Activated T-cell treated with anti-CD3 and anti-CD28 coated beads, Interleukin-2, amount 50 U/mL, for 72 hours (primary cell): ENCODE data around the gene PON3. TPM values are rescaled to one million over a fixed set of nuclear protein-coding genes. Genes with fewer than 3 reads are reported as not detected.

Experiments
- ATAC-seq, 2 donors: fragments of 150-1000 bp; cut with Tn5 transposase; replicated peaks in 1 of 2; 2 replicates each; pipeline ENCODE4 v1.10.0; 2021; ENCODE audit warnings: moderate library complexity in 2 of 2, mild to moderate bottlenecking in 1 of 2
- DNase-seq, 2 donors: peaks; one replicate each; pipeline ENCODE4 v3.0.0; 2021 to 2022; ENCODE audit warnings: mixed read lengths in 1 of 2
- H3K27ac Mint-ChIP-seq: one replicate; pipeline ENCODE4 v1.8.0; 2022; ENCODE audit warnings: mild to moderate bottlenecking, moderate library complexity, mixed read lengths
- H3K27me3 Mint-ChIP-seq: one replicate; pipeline ENCODE4 v1.8.0; 2022; ENCODE audit warnings: low read depth, mixed read lengths
- H3K36me3 Mint-ChIP-seq, 2 donors: one replicate each; pipeline ENCODE4 v1.8.0; 2022; ENCODE audit warnings: mixed read lengths in 2 of 2, mild to moderate bottlenecking in 1 of 2; ENCODE audit not compliant: insufficient read depth in 2 of 2
- H3K4me1 Mint-ChIP-seq: one replicate; pipeline ENCODE4 v1.8.0; 2022; ENCODE audit warnings: low read depth, mixed read lengths
- H3K4me3 Mint-ChIP-seq, 2 donors: one replicate each; pipeline ENCODE4 v1.8.0; 2022; ENCODE audit warnings: mild to moderate bottlenecking in 2 of 2, mixed read lengths in 2 of 2, moderate library complexity in 2 of 2
- H3K9me3 Mint-ChIP-seq, 2 donors: one replicate each; pipeline ENCODE4 v1.8.0; 2022; ENCODE audit warnings: mixed read lengths in 2 of 2
- total RNA-seq, 2 donors: library from RNA; stranded (reverse); gene quantifications; one replicate each; pipeline ENCODE4 v1.2.3, GENCODE V29; 2022

PON3 gene
- total RNA-seq, 2 donors from 2014 or later, result 0.31 TPM; not detected in 1

DNA sequence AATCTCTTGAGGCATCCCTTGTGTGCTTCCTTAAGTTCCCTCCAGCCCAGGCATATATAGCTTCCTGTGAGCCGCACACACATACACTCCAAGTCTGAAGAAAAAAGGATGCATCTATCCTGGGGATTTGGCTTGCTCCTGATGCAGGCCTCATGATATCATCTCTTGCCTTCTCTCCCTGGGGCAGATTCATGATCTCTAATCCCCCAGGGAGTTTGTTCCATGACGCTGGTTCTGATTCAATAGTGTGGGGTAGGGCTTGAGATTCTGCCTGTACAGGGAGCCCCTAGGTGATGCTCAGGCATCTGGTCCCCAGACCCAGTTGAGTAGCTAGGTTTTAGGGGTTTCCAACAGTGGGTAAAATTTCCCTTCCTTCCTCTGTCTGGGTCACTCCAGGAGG is 73.3 kb downstream of the PON3 start:
- H3K36me3 Mint-ChIP-seq, result peaks cover 0 to 2% of the 10 kb centered on the region in 2 donors

DNA sequence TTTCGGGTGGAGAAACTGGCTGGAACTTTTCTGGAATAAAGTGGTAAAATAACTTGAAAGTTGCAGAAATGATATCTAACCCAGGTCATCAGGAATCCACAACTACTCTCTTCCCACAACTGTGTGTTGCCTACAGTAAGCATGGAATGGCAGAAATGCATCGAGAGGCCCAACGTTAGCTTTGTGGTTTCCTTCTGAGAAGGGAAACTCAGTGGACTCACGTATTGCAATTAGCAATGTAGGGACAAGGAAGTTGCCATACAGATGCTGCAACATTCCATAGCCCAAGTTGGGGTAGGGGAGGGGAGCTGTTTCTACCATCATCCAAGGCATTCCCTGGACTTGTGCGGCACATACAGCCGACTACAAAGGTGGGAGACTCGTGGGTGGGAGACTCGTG is 73.8 kb downstream of the PON3 start:
- no peak overlapping the region for H3K27ac Mint-ChIP-seq
- H3K36me3 Mint-ChIP-seq, result peaks cover 0 to 2% of the 10 kb centered on the region in 2 donors
- no peaks in the 10 kb centered on the region for H3K4me1 Mint-ChIP-seq
- DNase-seq (no peak), ATAC-seq (no peak)
- no peak overlapping the region for H3K4me3 Mint-ChIP-seq
- peaks cover 2 to 3% of the 10 kb centered on the region in 2 donors for H3K9me3 Mint-ChIP-seq
- peaks cover 18% of the 10 kb centered on the region for H3K27me3 Mint-ChIP-seq

More for the DNA sequence above, 73.3 kb downstream of the PON3 start:
- ATAC-seq (no peak), DNase-seq (no peak)
- Mint-ChIP-seq H3K27ac (no peak overlapping the region), H3K9me3 (peaks cover 2 to 5% of the 10 kb centered on the region in 2 donors), H3K4me3 (no peak overlapping the region), H3K4me1 (no peaks in the 10 kb centered on the region), H3K27me3 (peaks cover 18% of the 10 kb centered on the region)

DNA sequence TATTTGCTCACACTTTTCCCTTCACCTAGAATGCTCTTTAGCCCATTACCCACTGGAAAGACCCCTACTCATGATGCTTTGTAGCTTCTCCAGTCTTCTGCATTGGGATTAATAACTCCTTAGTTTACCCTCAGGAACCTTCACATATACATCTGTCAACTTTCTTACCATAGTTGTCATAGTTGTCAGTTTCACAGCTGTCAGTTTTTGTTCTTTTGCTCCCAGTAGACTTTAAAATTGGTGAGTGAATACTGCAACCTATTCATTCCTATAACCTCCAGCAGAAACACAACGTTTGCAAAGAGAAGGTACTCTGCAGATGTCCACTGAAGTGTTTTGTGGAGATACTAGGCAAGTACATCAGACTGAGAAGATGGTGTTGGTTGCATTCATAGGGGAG is 74.5 kb downstream of the PON3 start:
- Mint-ChIP-seq H3K36me3 (peaks cover 0 to 2% of the 10 kb centered on the region in 2 donors), H3K27ac (no peak overlapping the region), H3K4me3 (no peak overlapping the region), H3K27me3 (peaks cover 18% of the 10 kb centered on the region), H3K4me1 (no peaks in the 10 kb centered on the region), H3K9me3 (peaks cover 0 to 3% of the 10 kb centered on the region in 2 donors)
- no peak for DNase-seq
- ATAC-seq, result no peak

GRCh38 chr7:95320651-95321050 is 75.5 kb downstream of the PON3 start:
- ATAC-seq, result no peak
- no peak overlapping the region for H3K4me3 Mint-ChIP-seq
- H3K27me3 Mint-ChIP-seq, result peaks cover 9% of the 10 kb centered on the region
- H3K9me3 Mint-ChIP-seq, result no peaks in the 10 kb centered on the region
- no peak for DNase-seq
- H3K36me3 Mint-ChIP-seq, result no peaks in the 10 kb centered on the region
- H3K4me1 Mint-ChIP-seq, result no peaks in the 10 kb centered on the region
- H3K27ac Mint-ChIP-seq, result no peak overlapping the region

GRCh38 chr7:95319570-95319969 is 76.6 kb downstream of the PON3 start:
- DNase-seq (no peak), ATAC-seq (no peak)
- H3K36me3 Mint-ChIP-seq, result no peaks in the 10 kb centered on the region
- no peaks in the 10 kb centered on the region for H3K27me3 Mint-ChIP-seq
- H3K9me3 Mint-ChIP-seq, result no peaks in the 10 kb centered on the region
- H3K27ac Mint-ChIP-seq, result no peak overlapping the region
- H3K4me1 Mint-ChIP-seq, result no peaks in the 10 kb centered on the region
- no peak overlapping the region for H3K4me3 Mint-ChIP-seq

DNA sequence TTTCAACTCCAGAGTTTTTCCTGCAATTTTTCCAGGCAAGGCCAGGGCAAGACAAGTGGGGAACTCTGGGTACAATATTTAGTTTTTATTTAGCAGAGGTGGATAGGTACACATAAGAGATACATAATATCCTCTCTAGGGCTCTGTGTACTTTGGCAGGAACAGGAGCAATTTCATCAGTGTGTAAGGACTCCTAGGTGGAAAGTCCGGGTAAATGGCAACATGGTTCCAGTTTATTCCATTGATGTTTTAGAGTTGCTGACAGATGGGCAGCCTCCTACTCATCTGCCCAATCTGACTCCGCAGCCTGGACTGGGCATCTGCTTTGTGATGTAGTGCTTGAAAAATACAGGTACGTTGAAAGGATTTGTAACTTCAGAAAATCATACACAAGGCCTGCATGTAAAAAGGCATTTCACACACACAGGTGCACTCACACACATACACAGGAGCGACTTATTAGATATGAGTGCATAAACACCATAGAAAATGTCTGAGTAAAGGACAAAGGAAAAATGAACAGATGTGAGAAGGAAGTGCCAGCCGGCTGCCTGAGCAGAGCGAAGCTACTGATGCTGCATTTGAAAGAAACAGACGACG is 77.6 kb downstream of the PON3 start:
- Mint-ChIP-seq H3K27me3 (peaks cover 6% of the 10 kb centered on the region), H3K4me3 (no peak overlapping the region), H3K36me3 (no peaks in the 10 kb centered on the region), H3K4me1 (no peaks in the 10 kb centered on the region), H3K9me3 (no peaks in the 10 kb centered on the region), H3K27ac (no peak overlapping the region)
- DNase-seq (no peak), ATAC-seq (no peak)

- H3K27me3 Mint-ChIP-seq, result peaks cover 7% of the 10 kb centered on the region
- H3K9me3 Mint-ChIP-seq, result no peaks in the 10 kb centered on the region
- ATAC-seq (no peak), DNase-seq (no peak)
- H3K27ac Mint-ChIP-seq, result no peak overlapping the region
- H3K4me1 Mint-ChIP-seq, result no peaks in the 10 kb centered on the region
- no peaks in the 10 kb centered on the region for H3K36me3 Mint-ChIP-seq
- H3K4me3 Mint-ChIP-seq, result no peak overlapping the region
These were observed 78.2 kb downstream of the PON3 start for GRCh38 chr7:95317966-95318365.

DNA sequence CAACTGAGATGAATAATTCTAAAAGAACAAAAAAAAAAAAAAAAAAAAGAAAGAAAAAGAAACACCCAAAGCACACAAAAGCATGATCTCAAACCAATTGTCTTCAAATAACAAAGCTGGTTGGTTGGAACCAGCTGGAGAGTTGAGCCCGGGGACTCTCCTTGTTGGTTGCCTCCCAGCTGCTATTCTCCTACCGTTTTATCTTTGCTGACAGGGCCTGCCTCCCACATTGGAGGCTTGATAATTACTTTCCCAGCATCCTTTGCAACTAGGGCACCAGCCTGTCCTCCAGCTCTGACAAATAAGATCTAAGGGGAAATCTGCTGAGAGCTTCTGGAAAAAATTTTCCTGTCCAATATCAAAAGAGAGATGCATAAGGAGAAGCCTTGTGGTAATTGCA is 78.6 kb downstream of the PON3 start:
- H3K27ac Mint-ChIP-seq, result no peak overlapping the region
- H3K27me3 Mint-ChIP-seq, result peaks cover 9% of the 10 kb centered on the region
- no peaks in the 10 kb centered on the region for H3K9me3 Mint-ChIP-seq
- no peak overlapping the region for H3K4me3 Mint-ChIP-seq
- H3K36me3 Mint-ChIP-seq, result no peaks in the 10 kb centered on the region
- DNase-seq, result no peak
- ATAC-seq, result no peak
- no peaks in the 10 kb centered on the region for H3K4me1 Mint-ChIP-seq

- DNase-seq, result no peak
- Mint-ChIP-seq H3K9me3 (no peaks in the 10 kb centered on the region), H3K27ac (no peak overlapping the region), H3K4me1 (no peaks in the 10 kb centered on the region), H3K4me3 (no peak overlapping the region), H3K27me3 (peaks cover 14% of the 10 kb centered on the region), H3K36me3 (no peaks in the 10 kb centered on the region)
- no peak for ATAC-seq
These were observed 79.6 kb downstream of the PON3 start for GRCh38 chr7:95316588-95316987.

DNA sequence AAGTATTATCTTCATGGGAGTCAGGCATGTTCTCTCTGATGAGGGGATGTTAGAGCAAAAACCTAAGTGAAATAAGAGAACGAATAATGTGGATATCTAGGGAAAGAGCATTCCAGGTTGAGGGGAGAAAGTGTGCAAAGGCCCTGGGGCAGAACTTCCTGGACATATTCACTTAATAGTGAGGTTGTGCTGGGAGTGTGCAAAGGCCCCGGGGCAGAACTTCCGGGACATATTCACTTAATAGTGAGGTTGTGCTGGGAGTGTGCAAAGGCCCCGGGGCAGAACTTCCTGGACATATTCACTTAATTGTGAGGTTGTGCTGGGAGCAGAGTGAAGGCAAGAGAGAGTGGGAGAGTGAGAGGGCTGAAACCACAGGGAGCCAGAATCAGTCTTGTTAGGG is 83.6 kb downstream of the PON3 start:
- DNase-seq (no peak), ATAC-seq (no peak)
- Mint-ChIP-seq H3K36me3 (no peaks in the 10 kb centered on the region), H3K9me3 (no peaks in the 10 kb centered on the region), H3K4me3 (no peak overlapping the region), H3K4me1 (no peaks in the 10 kb centered on the region), H3K27me3 (peaks cover 27% of the 10 kb centered on the region), H3K27ac (no peak overlapping the region)

GRCh38 chr7:95311389-95311788 is 84.8 kb downstream of the PON3 start:
- peaks cover 30% of the 10 kb centered on the region for H3K27me3 Mint-ChIP-seq

DNA sequence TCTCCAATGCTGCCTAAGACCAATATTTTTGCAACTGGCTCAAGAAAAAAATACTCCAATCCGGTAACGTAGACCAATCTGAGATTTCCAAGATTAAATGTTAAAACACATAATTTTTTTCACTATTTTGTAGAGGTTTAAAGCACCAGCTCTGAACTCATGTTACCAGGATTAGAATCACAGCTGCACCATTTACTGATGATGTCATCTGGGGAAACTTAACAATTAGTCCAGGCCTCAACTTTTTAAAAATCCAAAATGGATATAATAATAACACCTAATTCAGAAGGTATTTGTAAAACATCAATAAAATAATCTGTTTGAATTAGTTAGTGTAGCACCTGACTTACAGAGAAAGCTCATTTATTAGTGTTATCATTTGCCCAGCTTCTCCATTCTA is 86.2 kb downstream of the PON3 start:
- ATAC-seq (no peak), DNase-seq (no peak)
- Mint-ChIP-seq H3K27me3 (peaks cover 37% of the 10 kb centered on the region), H3K9me3 (no peaks in the 10 kb centered on the region), H3K4me1 (no peaks in the 10 kb centered on the region), H3K4me3 (no peak overlapping the region), H3K36me3 (no peaks in the 10 kb centered on the region), H3K27ac (no peak overlapping the region)

More at GRCh38 chr7:95311389-95311788, 84.8 kb downstream of the PON3 start:
- H3K9me3 Mint-ChIP-seq, result no peaks in the 10 kb centered on the region
- H3K4me3 Mint-ChIP-seq, result no peak overlapping the region
- ATAC-seq (no peak), DNase-seq (no peak)
- no peaks in the 10 kb centered on the region for H3K36me3 Mint-ChIP-seq
- no peak overlapping the region for H3K27ac Mint-ChIP-seq
- no peaks in the 10 kb centered on the region for H3K4me1 Mint-ChIP-seq
